HEK293T (cell line): Measurements from ENCODE around the gene DROSHA.
"Not testable (repeated sequence)": the region's sequence is repeated elsewhere in the genome, so short reads cannot be mapped to it uniquely, and the experiment has no call there.

Experiments
- BHLHE40 ChIP-seq: fragments of 450-650 bp; IDR thresholded peaks from 2 replicates; pipeline ENCODE4 v1.6.1; 2016; ENCODE audit warnings: mild to moderate bottlenecking, moderate library complexity, borderline replicate concordance
- ELF4 ChIP-seq: fragments of 450-650 bp; IDR thresholded peaks from 2 replicates; pipeline ENCODE4 v1.6.1; 2017; ENCODE audit warnings: antibody characterized with exemption
- FOXA1 ChIP-seq: fragments of 450-650 bp; IDR thresholded peaks from 2 replicates; pipeline ENCODE4 v1.6.1; 2016; ENCODE audit warnings: mild to moderate bottlenecking
- FOXK2 ChIP-seq: fragments of 450-650 bp; IDR thresholded peaks from 2 replicates; pipeline ENCODE4 v1.6.1; 2016; ENCODE audit warnings: mild to moderate bottlenecking
- FOXM1 ChIP-seq: fragments of 450-650 bp; IDR thresholded peaks from 2 replicates; pipeline ENCODE4 v1.6.1; 2017; ENCODE audit warnings: mild to moderate bottlenecking, borderline replicate concordance
- HDGF ChIP-seq: fragments of 450-650 bp; IDR thresholded peaks from 2 replicates; pipeline ENCODE4 v1.6.1; 2017; ENCODE audit warnings: antibody characterized with exemption, borderline replicate concordance
- LEF1 ChIP-seq: fragments of 450-650 bp; IDR thresholded peaks from 2 replicates; pipeline ENCODE4 v1.6.1; 2017; ENCODE audit warnings: mild to moderate bottlenecking, borderline replicate concordance
- NFRKB ChIP-seq: fragments of 450-650 bp; IDR thresholded peaks from 2 replicates; pipeline ENCODE4 v1.6.1; 2016; ENCODE audit warnings: mild to moderate bottlenecking, moderate library complexity
- SP1 ChIP-seq: fragments of 450-650 bp; IDR thresholded peaks from 2 replicates; pipeline ENCODE4 v1.6.1; 2017
- TARDBP ChIP-seq: fragments of 450-650 bp; IDR thresholded peaks from 2 replicates; pipeline ENCODE4 v1.6.1; 2016

- not testable (repeated sequence) for TF ChIP-seq ELF4, FOXA1, TARDBP, BHLHE40, NFRKB, FOXM1, HDGF, LEF1, FOXK2, SP1
Measured at GRCh38 chr5:31549114-31549513, 17.2 kb upstream of the DROSHA start.
